ENCODE data around the gene C19orf53. TPM values are rescaled to one million over a fixed set of nuclear protein-coding genes. Genes with fewer than 3 reads are reported as not detected.

Gene C19orf53
- total and polyA plus RNA-seq, 2 of the 13 experiments (the other 11 are each of a cell fraction or from before 2014, with no cell fraction given) = 129 to 130 TPM

- TF ChIP-seq MNT (IDR thresholded peaks at IDR 0.05) = peak; percentile 74
- no peak for TF ChIP-seq ARNT (IDR thresholded peaks at IDR 0.05)
- peak; percentile 46; the same call in 1 of the 2 replicates for TF ChIP-seq TBX2 (CRISPR knock-in tag; IDR thresholded peaks at IDR 0.05; ENCODE audit: borderline replicate concordance)
- peak; percentile 32; the same call in 1 of the 2 replicates for TF ChIP-seq ZNF232 (CRISPR knock-in tag; IDR thresholded peaks at IDR 0.05; ENCODE audit: borderline replicate concordance)
- TF ChIP-seq ZNF607 (CRISPR knock-in tag; IDR thresholded peaks at IDR 0.05; ENCODE audit: borderline replicate concordance) = no peak; the same call in 1 of the 2 replicates
- TF ChIP-seq ARHGAP35 (CRISPR knock-in tag; IDR thresholded peaks at IDR 0.05; ENCODE audit: borderline replicate concordance) = peak; percentile 40; the same call in 1 of the 2 replicates
- TF ChIP-seq NRL (CRISPR knock-in tag; IDR thresholded peaks at IDR 0.05; ENCODE audit: borderline replicate concordance) = no peak; the same call in 1 of the 2 replicates
- 0 out of 2 replicates have a peak, but pooled peaks have one; percentile 51 for TF ChIP-seq KLF11 (CRISPR knock-in tag; IDR thresholded peaks at IDR 0.05)
- peak; percentile 58 for TF ChIP-seq MAX (IDR thresholded peaks at IDR 0.05)
- TF ChIP-seq AHR (CRISPR knock-in tag; IDR thresholded peaks at IDR 0.05) = no peak
- peak; percentile 37 for TF ChIP-seq RBM39 (IDR thresholded peaks at IDR 0.05; ENCODE audit: low read depth, low read length, poor library complexity, severe bottlenecking)
- peak; percentile 36; the same call in 1 of the 2 replicates for TF ChIP-seq THRA (CRISPR knock-in tag; IDR thresholded peaks at IDR 0.05; ENCODE audit: borderline replicate concordance)
- peak; percentile 59 for TF ChIP-seq AGO1 (IDR thresholded peaks at IDR 0.05; ENCODE audit: low read depth, low read length, poor library complexity, severe bottlenecking)
- TF ChIP-seq U2AF2 (IDR thresholded peaks at IDR 0.05; ENCODE audit: low read depth, low read length) = peak; percentile 94; the same call in 1 of the 2 replicates
- no peak for TF ChIP-seq RXRB (CRISPR knock-in tag; IDR thresholded peaks at IDR 0.05; ENCODE audit: borderline replicate concordance)
- no peak for TF ChIP-seq ZNF292 (CRISPR knock-in tag; IDR thresholded peaks at IDR 0.05; ENCODE audit: borderline replicate concordance, low read depth)
- TF ChIP-seq FOXP4 (CRISPR knock-in tag; IDR thresholded peaks at IDR 0.05) = peak; percentile 48; the same call in 1 of the 2 replicates
- TF ChIP-seq ZNF143 (CRISPR knock-in tag; IDR thresholded peaks at IDR 0.05) = peak; percentile 91
- no peak for TF ChIP-seq MAFG (CRISPR knock-in tag; IDR thresholded peaks at IDR 0.05)
- TF ChIP-seq FOXO1 (CRISPR knock-in tag; IDR thresholded peaks at IDR 0.05) = 0 out of 2 replicates have a peak, but pooled peaks have one; percentile 38
- no peak for TF ChIP-seq THYN1 (CRISPR knock-in tag; IDR thresholded peaks at IDR 0.05; ENCODE audit: borderline replicate concordance, low read depth)
- no peak for TF ChIP-seq ZNF747 (CRISPR knock-in tag; IDR thresholded peaks at IDR 0.05; ENCODE audit: borderline replicate concordance)
- 0 out of 2 replicates have a peak, but pooled peaks have one; percentile 12 for TF ChIP-seq RAD21 (CRISPR knock-in tag; IDR thresholded peaks at IDR 0.05)
- TF ChIP-seq MLX (CRISPR knock-in tag; IDR thresholded peaks at IDR 0.05) = 0 out of 2 replicates have a peak, but pooled peaks have one; percentile 12
Observed at GRCh38 chr19:13731147-13731964, 42.9 kb upstream of the C19orf53 start (continued).

All from HepG2 (cell line).